GM18858 (cell line): ENCODE measurements around the gene CHCHD6.
"Not testable (repeated sequence)": the region's sequence is repeated elsewhere in the genome, so short reads cannot be mapped to it uniquely, and the experiment has no call there.

ENCODE experiments used
- ATAC-seq: cut with Tn5 transposase; IDR thresholded peaks from one replicate; pipeline ENCODE4 v1.9.1; 2021; ENCODE audit not compliant: unreplicated experiment

The CHCHD6 gene

DNA sequence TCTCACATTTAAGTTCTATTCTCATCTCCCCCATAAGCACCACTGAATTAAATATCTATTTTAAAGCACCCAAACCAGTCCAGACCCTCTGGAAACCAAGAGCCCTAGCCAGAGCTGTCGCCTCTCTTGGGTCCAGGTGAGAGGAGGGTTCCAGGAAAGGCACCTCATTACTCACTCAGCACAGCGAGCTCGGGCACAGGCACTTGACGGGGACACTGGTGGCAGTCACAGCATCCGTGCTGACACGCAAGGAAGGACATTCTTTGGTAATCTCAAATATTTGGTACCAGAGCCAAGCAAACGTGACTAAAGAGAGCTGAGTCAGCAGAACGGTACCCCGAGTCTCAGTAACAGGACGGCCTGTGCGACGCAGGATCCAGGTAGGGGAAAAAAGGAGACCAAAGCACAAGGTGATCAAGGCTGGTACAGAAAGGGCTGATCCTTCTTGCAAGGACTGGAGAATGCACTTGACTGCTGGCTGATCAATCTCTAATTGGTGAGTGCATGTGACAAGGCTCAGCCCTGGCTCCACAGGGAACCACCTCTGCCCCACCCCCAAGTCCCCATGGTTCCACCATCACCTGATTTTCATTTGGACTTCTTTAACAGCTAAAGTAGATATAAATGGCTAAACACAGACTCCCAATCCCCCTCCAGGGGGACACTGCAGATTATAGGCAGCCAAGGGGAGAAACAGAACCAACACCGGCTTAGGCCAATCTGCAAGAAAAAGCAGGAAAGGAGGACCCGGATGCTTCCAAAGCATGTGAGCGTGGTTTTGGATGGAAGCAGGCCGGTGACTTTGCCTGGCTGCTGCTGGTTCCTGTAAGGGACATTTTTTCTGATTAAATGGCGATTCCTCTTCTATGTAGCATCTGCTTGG lies 61.4 kb downstream of the CHCHD6 start:
- no peak for ATAC-seq

DNA sequence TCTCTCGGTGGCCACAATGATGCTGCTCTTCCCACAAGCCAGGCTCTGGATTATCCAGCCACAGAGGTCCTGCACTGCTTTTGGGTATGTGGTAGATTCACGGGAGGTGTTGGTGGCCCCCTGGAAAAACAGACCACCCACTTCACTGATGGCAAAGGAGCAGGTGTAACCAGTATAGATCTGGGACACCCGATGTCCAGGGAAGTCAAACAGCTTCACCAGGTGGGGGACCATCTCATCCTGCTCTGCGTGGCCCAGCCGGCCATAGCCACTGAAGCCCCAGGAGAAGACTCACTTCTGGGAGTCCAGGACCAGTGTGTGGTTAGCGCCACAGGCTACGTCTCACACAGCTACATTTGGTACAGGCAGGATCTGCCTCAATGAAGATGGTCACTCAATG lies 62.6 kb downstream of the CHCHD6 start:
- no peak for ATAC-seq

DNA sequence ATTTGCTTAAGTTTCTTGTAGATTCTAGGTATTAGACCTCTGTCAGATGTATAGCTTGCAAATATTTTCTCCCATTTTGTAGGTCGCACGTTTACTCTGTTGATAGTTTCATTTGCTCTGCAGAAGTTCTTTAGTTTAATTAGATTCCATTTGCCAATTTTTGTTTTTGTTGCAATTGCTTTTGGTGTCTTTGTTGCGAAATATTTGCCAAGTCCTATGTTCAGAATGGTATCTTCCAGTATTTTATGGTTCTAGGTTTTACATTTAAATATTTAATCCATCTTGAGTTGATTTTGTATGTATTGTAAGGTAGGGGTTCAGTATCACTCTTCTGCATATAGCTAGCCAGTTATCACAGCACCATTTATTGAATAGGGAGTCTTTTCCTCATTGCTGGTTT lies 64.9 kb downstream of the CHCHD6 start:
- ATAC-seq: no peak

DNA sequence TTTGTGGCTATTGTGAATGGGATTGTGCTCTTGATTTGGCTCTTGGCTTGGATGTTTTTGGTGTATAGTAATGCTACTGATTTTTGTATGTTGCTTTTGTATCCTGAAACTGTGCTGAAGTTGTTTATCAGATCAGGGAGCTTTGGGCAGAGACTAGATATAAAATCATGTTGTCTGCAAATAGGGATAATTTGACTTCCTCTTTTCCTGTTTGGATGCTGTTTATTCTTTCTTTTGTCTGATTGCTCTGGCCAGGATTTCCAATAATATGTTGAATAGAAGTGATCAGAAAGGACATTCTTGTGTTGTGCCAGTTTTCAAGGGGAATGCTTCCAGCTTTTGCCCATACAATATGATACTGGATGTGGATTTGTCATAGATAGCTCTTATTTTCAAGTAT lies 66.1 kb downstream of the CHCHD6 start:
- no peak for ATAC-seq

DNA sequence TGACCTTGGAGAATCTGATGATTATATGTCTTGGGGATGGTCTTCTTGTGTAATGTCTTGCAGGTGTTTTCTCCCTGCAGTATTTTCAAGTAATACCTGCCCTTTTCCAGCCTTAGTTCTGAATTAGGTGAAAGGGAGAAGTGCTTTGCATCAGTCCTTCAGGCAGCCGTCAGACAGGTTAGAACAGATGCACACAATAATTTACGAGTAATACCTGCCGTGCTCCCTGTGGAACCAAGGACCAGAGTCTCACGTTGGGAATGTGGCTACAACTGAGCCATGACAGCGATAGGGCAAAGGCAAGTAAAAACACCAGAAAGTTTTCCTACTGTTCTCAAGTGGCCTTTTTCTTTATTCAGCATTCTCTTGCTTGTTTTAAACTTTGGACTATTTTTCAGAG lies 69.1 kb downstream of the CHCHD6 start:
- ATAC-seq: no peak

DNA sequence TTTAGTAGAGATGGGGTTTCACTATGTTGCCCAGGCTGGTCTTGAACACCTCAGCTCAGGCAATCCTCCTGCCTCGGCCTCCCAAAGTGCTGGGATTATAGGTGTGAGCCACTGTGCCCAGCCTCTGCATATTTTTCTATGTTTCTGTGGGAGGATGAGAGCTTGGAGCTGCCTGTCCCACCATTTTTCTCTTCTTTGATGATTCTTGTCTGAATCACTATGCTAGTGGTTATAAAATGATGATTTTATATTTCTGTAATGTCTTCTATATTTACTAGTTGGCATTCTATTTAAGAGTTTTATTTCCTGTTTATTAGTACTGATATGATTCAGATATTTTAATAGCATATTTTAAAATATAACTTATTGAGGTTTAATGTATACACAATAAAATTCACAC lies 69.7 kb downstream of the CHCHD6 start:
- ATAC-seq: no peak

DNA sequence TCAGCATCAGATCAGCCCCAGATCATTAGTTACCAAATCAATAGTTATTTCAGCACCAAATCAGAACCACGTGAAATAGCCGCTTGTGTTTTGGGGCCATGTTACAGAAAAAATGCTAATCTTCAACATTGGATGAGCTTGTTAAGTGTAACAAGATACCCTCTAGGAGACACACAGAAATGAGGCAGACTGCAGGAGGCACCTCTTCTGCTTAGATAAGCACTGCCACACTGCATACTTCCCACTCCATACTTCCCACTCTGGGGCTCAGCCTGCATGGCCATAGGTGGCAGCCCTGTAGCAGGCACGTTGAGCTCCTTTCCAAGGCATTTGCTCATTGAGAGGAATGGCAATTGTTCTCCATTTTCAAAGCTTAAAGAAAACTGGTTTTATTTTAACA lies 73.3 kb downstream of the CHCHD6 start:
- no peak for ATAC-seq

DNA sequence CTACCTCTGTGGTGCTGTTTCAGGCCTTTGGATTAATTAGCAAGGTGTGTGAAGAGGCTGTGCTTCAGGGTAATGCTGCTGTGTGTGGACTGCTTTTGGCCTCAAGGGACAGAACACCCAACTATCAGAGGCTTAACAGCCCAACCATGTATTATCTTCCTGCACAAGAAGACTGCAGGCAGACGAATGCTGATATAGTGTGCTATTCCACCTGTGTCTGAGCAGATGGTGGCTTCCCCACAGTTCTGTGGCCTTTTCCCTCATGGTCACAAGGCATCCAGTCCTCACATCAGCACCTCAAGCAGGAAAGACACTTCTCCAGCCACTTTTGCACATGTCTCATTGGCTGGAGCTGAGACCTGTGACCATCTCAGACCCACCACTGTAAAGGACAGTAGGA lies 76.6 kb downstream of the CHCHD6 start:
- ATAC-seq: no peak

DNA sequence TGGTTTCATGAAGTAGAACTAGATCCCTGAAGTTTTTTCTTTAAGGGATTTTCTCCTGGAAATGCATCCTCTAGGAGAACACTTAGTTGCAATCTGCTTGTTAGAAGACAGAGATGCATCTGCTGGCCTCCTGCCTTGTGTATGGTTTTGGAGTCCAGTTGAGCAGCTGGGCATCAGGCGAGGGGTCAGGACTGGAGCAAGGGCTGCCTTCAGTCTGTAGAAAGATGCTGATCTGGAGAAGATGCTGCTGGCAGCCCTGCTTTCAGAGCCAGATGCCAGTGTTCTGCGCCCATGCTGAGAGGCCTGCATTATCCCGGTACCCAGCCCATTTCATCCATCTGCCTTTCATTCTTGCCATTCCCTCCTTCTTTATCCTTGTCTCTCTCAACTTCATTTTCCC lies 77.4 kb downstream of the CHCHD6 start:
- ATAC-seq: no peak

DNA sequence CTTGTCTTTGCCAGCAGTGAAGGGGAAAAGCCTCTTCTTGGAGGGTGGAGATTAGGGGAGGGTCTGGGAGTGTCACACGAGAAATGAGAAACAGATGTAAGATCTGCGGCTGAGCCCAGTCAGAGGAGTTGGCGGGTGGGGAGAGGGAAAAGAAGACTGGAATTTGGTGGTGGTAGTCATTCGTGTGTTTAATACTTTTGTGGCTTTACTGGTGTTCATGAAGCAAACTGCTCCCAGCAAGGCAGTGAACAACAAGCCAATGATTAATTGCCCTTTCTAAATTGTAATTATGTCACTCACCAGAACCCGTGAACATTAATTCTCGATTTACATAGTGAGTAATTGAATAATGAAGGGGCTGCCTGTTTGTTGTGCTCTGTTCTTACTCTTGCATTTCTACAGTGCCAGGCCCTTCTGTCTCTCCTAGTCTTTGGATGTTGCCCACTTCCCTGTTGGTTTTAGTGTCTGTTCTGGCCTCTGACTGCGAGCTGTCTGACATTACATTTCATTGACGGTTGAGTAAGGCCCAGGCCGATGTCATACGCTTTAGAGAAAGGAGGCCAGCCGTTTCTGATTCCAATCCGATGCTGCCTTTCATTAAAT lies 78.0 kb downstream of the CHCHD6 start:
- no peak for ATAC-seq

DNA sequence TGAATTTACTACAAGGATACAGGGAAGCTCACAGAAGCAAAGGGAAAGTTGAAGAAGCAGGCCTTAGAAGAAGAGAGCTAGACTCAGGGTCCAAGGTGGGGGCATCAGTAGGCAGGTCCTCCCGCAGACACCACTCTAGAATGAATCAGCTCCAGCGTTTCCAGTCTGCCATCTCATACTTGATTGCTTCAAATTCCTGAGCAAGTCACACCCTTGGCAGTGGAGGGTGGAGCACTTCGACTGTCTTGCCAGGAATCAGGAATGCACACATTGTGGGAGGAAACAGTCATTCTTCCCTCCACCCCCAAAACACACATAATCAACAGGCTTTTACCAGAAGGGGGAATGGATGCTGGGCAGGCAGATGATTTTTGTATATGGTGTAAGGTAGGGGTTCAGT lies 78.5 kb downstream of the CHCHD6 start:
- no peak for ATAC-seq

DNA sequence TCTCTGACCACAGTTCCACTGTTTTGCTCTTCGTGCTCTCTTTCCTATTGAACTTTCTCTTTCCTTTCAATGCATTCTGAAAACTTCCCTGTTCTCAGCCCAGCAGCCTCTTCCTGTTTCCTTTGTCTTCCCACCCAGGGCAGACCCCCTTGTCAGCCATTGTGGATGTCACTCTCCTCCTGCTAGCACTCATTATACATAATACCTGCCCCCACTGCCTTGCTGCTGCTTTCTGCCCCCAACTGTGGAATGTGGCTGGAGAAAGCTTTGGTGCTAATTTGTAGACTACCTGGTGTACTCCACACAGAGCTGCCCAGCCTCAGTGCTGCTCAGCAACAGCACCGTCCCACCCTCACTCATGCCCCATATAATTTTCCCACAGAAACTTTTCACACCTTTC lies 80.2 kb downstream of the CHCHD6 start:
- ATAC-seq: no peak

DNA sequence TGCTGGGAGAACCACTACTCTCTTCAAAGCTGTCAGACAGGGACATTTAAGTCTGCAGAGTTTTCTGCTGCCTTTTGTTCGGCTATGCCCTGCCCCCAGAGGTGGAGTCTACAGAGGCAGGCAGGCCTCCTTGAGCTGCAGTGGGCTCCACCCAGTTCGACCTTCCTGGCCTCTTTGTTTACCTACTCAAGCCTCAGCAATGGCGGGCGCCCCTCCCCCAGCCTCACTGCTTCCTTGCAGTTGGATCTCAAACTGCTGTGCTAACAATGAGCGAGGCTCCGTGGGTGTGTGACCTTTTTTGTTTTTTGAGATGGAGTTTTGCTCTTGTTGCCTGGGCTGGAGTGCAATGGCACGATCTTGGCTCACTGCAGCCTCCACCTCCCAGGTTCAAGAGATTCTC lies 87.3 kb downstream of the CHCHD6 start:
- not testable (repeated sequence) for ATAC-seq

DNA sequence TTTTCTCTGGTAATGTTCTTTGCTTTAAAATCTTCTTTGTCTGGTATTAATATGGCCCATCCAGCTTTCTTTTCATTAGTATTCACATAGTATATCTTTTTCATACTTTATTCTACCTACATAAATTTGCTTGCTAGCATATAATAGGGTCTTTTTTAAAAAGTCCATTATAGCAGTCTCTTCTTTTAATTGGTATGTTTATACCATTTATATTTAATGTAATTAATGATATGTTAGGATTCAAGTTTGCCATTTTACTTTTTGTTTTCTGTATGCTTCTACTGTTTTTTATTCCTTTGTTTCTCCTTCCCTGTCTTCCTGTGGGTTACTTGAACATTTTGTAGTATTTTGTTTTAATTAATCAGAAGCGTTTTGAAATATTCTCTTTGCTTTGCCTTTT lies 89.0 kb downstream of the CHCHD6 start:
- ATAC-seq: no peak

DNA sequence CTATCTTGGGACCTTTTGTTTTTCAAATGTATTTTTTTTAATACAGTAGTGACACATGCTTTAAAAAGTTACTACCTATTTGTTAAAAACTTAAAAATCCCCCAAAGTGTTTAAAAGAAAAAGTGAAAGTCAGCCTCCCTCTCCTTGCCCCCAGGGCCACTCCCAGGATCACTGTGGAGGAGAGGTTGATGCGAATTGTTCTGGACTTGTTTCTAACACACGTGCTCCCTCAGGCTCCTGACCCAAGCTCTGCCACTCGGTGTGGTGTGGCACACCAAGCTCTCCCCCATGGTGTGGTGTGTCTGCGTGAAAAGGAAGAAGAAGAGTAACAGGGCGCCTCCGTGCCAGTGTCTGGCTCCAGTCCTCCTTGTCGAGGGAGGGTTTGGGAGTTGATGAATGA lies 93.5 kb downstream of the CHCHD6 start:
- ATAC-seq: no peak

DNA sequence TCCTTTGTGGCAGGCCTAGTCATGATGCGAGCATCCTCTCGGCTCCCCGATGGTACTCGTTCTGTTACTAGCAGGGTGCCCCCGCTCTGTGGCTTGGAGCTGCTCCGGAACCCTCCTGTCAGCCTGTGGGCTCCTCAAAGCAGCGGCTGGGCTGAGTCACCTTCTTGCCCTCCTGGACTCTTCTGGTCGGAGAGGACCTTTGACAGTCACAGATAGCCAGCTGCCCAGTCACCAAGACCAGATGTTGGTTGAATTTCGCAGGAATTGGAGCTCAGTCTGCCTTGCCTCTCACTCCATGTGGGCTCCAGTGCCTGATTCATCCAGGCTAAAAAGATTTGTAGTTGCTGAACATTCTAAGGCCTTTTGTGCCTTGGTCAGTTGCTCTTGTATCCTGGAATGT lies 94.5 kb downstream of the CHCHD6 start:
- ATAC-seq: no peak

DNA sequence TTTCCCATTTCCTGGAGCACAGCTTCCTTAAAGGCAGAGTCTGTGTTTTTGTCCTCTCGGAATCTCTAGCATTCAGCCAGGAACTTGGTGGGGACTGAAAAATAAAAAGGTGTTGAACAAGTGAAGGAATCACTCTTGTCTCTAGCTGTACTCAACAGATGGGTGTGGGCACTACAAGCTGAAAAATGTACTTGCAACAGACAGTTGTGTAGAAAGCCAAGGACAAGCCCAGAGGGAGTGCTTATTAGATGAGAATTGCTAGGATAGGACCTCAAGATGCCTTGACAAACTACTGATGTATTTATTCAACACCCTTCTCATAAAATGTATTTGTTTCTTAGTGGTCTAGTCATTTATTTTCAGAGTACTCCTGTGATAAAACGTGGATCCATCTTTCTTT lies 95.1 kb downstream of the CHCHD6 start:
- ATAC-seq: no peak

DNA sequence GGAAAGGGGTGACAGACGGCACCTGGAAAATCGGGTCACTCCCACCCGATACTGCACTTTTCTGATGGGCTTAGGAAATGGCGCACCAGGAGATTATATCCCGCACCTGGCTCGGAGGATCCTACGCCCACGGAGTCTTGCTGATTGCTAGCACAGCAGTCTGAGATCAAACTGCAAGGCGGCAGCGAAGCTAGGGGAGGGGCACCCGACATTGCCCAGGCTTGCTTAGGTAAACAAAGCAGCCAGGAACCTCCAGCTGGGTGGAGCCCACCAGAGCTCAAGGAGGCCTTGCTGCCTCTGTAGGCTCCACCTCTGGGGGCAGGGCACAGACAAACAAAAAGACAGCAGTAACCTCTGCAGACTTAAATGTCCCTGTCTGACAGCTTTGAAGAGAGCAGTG lies 97.3 kb downstream of the CHCHD6 start:
- not testable (repeated sequence) for ATAC-seq

DNA sequence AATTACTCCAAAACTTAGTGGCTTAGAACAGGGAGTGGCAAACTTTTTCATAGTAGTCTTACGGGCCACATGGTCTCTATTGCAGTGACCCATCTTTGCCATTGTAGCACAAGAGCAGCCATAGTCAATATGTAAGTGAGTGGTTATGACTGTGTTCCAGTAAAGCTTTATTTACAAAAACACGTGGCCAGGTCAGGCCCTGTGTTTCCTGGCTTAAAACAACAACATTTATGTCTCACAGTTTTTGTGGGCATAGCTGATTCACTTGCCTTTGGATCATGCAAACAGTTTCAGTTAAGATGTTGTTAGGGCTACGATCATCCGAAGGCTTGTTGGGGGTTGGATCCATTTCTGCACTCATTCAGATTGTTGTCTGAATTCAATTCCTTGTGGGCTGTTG lies 103.8 kb downstream of the CHCHD6 start:
- ATAC-seq: no peak

DNA sequence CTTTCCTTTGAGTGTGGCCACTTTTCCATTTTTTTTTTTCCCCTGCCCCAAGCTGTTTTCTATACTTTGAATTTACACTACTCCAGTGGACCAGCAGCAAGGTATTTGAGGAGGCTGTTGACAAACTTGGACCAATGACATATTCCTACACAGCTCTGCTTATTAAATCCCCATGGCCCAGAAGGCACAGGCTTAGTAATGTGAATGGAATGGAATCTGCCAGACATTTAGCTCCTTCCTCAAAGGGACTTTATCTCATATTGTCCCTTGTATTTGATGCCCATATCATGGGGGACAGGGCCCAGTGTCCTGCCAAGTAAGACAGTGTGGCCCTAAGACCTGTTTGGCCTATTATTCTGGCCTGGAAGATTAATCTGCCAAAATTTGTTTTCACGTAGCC lies 107.5 kb downstream of the CHCHD6 start:
- ATAC-seq: no peak

DNA sequence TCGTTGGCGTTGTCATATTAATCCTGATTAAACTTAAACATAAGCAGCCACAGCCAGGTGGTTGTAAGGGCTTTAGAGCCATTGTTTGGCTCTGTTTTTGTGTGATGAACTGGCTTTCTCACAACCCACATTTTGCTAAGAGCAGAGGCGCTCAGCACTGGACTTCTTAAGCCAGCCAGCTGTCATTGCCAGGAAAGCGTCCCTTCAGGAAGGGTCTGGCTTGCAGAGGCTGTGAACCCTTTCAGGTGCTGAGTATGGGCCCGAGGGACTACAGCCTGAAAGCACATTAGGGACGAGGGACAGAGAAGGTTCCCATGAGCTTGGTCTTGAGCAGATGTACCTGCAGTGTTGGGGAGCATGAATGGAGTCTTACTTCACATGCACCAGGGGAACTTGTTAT lies 112.3 kb downstream of the CHCHD6 start:
- no peak for ATAC-seq

DNA sequence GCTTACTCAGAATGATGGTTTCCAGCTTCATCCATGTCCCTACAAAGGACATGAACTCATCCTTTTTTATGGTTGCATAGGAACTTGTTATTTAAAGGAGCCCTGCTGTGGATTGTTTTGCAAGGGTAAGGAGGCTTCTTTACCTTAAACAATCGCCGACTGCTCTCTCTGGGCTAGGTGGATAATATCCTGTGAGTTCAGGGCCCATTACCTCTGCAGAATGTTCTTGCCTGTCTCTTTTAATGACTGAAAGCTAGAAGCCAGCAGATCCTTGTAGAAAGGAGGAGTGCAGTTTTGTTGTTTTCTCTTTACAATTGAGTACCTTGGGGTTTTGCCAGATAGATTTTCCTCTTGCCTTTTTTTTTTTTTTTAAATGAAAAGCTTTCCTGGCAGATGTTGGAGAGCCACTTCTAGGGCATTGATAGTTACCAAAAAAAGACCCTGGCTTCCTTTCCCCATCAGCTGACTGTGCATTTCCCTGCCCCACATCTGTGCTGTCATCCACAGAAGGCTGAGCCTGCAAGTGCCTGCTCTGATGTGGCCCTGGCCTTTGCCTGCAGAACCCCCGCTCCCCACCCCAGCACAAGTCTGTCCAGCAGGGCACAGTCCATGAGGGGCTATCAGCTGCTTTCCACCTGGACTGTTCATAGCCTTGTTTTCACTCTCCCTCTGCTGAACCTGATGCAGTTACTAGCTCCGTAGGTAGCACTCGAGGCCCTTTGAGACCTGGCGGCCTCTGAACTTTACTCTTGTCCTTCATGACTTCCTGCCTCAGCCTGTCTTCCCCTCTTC lies 113.1 kb downstream of the CHCHD6 start:
- ATAC-seq: no peak
